Measurements from ENCODE around the gene C9orf152. TPM values are rescaled to one million over a fixed set of nuclear protein-coding genes. Genes with fewer than 3 reads are reported as not detected.

The C9orf152 gene
- total RNA-seq, 1 donor from 2014 or later: 27.6 TPM

DNA sequence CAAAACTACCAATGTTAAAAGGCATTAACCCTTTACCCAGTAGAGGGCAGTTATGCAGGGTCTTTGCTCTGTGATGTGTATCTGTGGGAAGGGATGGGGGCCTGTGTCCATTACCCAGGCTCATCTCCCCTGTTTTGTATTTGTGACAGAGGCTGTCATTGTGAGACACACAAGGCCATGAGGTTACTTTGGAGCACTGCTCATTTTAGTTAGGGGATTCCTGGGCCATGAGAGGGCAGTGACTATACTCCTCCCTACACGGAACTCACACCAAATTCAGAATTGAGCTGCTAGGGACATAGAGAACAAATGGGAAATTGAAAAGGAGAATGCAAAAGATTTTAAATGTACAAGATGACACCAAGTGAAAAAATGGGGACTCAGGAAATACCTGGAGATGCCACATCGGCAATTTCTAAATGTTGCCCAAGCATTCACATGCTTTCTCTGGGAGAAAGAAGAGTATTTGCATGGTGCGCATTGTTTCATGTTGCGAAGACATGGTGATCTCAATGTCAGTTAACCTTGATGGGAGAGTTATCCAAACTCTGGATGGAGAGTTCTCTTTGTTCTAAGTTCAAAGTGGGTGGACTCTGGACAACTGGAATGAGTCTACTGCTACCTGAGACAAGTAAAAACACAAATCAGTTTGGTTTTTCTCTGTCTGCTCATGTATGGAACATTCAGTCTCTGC is 32.5 kb downstream of the C9orf152 start:
- no peaks in the 10 kb centered on the region for H3K9me3 ChIP-seq
- intact Hi-C loops (cut with DNase I): no loop called here
- no peaks in the 10 kb centered on the region for H3K27me3 ChIP-seq
- H3K4me1 ChIP-seq: no peaks in the 10 kb centered on the region
- TF ChIP-seq, protein P1, sequence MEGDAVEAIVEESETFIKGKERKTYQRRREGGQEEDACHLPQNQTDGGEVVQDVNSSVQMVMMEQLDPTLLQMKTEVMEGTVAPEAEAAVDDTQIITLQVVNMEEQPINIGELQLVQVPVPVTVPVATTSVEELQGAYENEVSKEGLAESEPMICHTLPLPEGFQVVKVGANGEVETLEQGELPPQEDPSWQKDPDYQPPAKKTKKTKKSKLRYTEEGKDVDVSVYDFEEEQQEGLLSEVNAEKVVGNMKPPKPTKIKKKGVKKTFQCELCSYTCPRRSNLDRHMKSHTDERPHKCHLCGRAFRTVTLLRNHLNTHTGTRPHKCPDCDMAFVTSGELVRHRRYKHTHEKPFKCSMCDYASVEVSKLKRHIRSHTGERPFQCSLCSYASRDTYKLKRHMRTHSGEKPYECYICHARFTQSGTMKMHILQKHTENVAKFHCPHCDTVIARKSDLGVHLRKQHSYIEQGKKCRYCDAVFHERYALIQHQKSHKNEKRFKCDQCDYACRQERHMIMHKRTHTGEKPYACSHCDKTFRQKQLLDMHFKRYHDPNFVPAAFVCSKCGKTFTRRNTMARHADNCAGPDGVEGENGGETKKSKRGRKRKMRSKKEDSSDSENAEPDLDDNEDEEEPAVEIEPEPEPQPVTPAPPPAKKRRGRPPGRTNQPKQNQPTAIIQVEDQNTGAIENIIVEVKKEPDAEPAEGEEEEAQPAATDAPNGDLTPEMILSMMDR (IDR thresholded peaks at IDR 0.05): no peak
- H3K27ac ChIP-seq: no peak overlapping the region
- ATAC-seq (no peak), DNase-seq (no peak)
- peaks cover 9% of the 10 kb centered on the region for H3K36me3 ChIP-seq
- no peak overlapping the region for H3K4me3 ChIP-seq

DNA sequence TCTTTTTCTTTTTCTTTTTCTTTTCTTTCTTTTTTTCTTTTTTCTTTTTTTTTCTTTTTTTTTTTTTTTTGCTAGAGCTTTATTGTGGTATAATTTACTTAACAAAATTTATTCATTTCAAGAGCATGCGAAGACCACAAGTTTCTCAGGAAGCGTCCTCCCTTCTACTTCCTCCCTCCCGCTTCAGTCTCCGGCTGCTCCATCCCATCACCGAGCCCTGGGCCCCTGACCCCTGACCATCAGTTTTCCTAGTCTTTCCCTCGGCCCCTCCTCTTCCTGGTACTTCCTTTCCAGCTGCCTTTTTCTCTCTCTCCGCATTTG is 34.7 kb downstream of the C9orf152 start:
- Histone ChIP-seq H3K4me1 (no peaks in the 10 kb centered on the region), H3K27ac (no peak overlapping the region), H3K4me3 (no peak overlapping the region), H3K27me3 (no peaks in the 10 kb centered on the region), H3K9me3 (no peaks in the 10 kb centered on the region), H3K36me3 (peaks cover 24% of the 10 kb centered on the region)
- TF ChIP-seq, protein P1 (IDR thresholded peaks at IDR 0.05): no peak
- ATAC-seq (no peak), DNase-seq (no peak)
- intact Hi-C loops (cut with DNase I): no loop called here

DNA sequence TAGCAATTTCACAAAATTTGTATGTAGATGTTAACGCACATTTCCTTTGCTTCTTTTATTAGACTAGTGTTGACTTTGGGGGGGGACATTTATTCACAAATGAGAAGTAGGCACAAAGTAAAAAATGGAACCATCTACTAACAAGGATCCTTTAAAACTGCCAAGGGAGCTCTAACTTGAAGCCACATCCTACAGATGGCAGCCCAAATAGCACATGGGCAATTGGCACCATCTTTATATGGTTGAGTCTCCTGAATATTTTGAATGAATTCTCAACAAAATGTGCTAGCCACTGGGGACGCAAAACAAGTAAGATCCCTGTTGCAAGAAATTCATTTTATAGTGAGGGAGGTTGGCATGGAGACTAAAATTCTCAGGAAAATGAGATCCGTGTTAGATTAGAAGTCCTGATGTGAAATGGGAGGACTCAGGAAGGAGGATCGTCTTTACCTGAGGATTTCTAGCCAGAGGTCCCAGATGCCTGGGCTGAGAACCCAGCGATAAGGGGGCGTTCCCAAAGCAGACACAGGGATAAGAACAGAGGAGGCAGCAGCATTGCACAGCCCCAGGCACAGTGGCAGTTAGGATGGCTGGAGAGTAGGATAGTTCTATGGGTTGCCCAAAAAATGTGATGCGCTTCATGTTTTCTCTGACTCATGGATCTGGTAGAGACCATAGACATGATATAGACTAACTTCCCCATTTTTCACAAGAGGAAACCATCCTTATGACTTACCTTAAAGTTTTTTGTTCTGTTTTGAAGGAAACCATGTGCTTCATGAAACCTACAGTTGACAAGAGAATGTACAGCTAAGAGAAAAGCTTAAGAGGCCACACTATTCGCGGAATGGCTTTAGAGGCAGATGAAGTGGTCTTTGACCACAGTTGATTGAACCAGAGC is 37.4 kb downstream of the C9orf152 start:
- ATAC-seq: no peak
- intact Hi-C loops (cut with DNase I): no loop called here
- Histone ChIP-seq H3K4me1 (peaks cover 3% of the 10 kb centered on the region), H3K4me3 (no peak overlapping the region), H3K36me3 (peaks cover 24% of the 10 kb centered on the region), H3K27ac (no peak overlapping the region), H3K9me3 (no peaks in the 10 kb centered on the region), H3K27me3 (no peaks in the 10 kb centered on the region)
- DNase-seq: no peak
- TF ChIP-seq, protein P1 (IDR thresholded peaks at IDR 0.05): no peak

DNA sequence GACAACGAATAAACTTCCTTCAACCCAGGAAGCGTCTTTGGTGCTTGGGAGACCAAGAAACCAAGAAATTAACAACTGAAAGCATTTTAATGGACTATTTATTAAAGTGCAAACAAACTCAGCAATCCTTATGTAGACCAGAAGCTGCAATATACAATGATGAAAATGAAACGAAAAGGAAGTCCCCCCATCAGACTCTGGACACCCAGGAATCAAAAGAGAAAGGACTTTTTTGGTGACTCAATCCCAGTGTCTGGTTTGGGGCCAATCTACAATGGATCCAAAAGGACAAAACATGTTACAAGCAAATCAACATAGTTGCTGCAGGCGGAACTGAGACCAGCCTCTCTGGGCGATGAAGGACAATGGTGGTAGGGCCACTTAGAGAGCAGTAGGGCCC is 39.5 kb downstream of the C9orf152 start:
- Histone ChIP-seq H3K4me3 (no peak overlapping the region), H3K9me3 (no peaks in the 10 kb centered on the region), H3K27me3 (no peaks in the 10 kb centered on the region), H3K4me1 (peaks cover 3% of the 10 kb centered on the region), H3K27ac (no peak overlapping the region), H3K36me3 (peaks cover 24% of the 10 kb centered on the region)
- TF ChIP-seq, protein P1 (IDR thresholded peaks at IDR 0.05): no peak
- DNase-seq (no peak), ATAC-seq (no peak)
- intact Hi-C loops (cut with DNase I): no loop called here

DNA sequence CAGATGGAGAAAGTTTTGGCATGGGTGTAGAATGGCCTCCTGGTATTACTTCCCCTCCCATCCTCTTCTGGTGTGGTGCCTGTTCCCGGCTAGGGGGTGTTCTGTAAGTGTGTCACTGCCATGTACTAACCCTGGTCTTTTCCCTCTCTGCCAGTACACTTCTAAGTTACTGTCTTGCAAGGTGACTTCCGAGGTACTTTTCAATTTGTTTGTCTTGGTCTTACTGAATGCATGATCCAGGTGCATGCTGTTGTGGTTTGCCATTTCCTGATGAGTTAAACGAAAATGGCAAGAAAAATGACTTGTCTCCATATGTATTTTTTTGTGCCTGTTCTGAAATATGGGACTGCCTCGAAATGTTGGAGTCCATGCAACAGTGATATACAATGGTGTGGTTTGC is 46.0 kb downstream of the C9orf152 start:
- DNase-seq: no peak
- Histone ChIP-seq H3K9me3 (no peaks in the 10 kb centered on the region), H3K4me3 (no peak overlapping the region), H3K36me3 (no peaks in the 10 kb centered on the region), H3K27me3 (no peaks in the 10 kb centered on the region), H3K27ac (no peak overlapping the region), H3K4me1 (peaks cover 22% of the 10 kb centered on the region)
- peak; percentile 7 for ATAC-seq
- intact Hi-C loops (cut with DNase I): no loop called here
- TF ChIP-seq, protein P1 (IDR thresholded peaks at IDR 0.05): no peak

All from upper lobe of right lung (tissue), 1 donor.